HepG2 (cell line): ENCODE data around the gene STX8. TPM values are rescaled to one million over a fixed set of nuclear protein-coding genes. Genes with fewer than 3 reads are reported as not detected.
A peak's percentile ranks its signal among the peaks of the same experiment; 100 is the strongest.

Experiments used
- CBX2 ChIP-seq, 2 experiments: fragments of 200-600 bp in 1 of 2; sonication (generic); formaldehyde crosslinking in 1 of 2; IDR thresholded peaks; 2 replicates each; pipeline versions ENCODE4 v1.7.0 to v1.8.1; 2018 to 2022; ENCODE audit warnings: low read depth in 2 of 2, low read length in 1 of 2, mild to moderate bottlenecking in 1 of 2, missing genetic modification reagents in 1 of 2
- CREB3 ChIP-seq: sonication (generic); formaldehyde crosslinking; IDR thresholded peaks from 2 replicates; pipeline ENCODE4 v1.5.0; 2020; ENCODE audit warnings: missing genetic modification reagents
- FOXA1 ChIP-seq, 2 experiments: fragments of 450-650 bp in 1 of 2; sonication (generic) in 1 of 2; formaldehyde crosslinking in 1 of 2; IDR thresholded peaks; 2 replicates each; pipeline versions ENCODE4 v1.4.0 to v1.6.1; 2016 to 2020; ENCODE audit warnings: missing genetic modification reagents in 1 of 2
- FOXP1 ChIP-seq, 2 experiments: fragments of 450-650 bp in 1 of 2; IDR thresholded peaks; 2 replicates each; pipeline ENCODE4 v1.6.1; 2017 to 2018; ENCODE audit warnings: antibody characterized with exemption in 1 of 2
- GTF2F1 ChIP-seq: fragments of 150-350 bp; IDR thresholded peaks from 2 replicates; pipeline ENCODE4 v1.6.1; 2014; ENCODE audit warnings: low read length
- HNRNPK ChIP-seq: fragments of 200-400 bp; formaldehyde crosslinking; IDR thresholded peaks from 2 replicates; pipeline ENCODE4 v1.6.1; 2018; ENCODE audit warnings: low read length, low read depth, moderate library complexity, mild to moderate bottlenecking; ENCODE audit not compliant: poor library complexity, severe bottlenecking
- HOXD1 ChIP-seq: sonication (generic); formaldehyde crosslinking; IDR thresholded peaks from 2 replicates; pipeline ENCODE4 v1.5.0; 2020; ENCODE audit warnings: missing genetic modification reagents
- MED8 ChIP-seq: sonication (generic); formaldehyde crosslinking; IDR thresholded peaks from 2 replicates; pipeline ENCODE4 v1.8.1; 2023; ENCODE audit warnings: mild to moderate bottlenecking, missing genetic modification reagents; ENCODE audit not compliant: insufficient replicate concordance
- NCOA5 ChIP-seq: sonication (generic); formaldehyde crosslinking; IDR thresholded peaks from 2 replicates; pipeline ENCODE4 v1.4.0; 2020; ENCODE audit warnings: missing genetic modification reagents
- NFE2L1 ChIP-seq: sonication (generic); formaldehyde crosslinking; IDR thresholded peaks from 2 replicates; pipeline ENCODE4 v1.4.0; 2020; ENCODE audit warnings: missing genetic modification reagents, mild to moderate bottlenecking, borderline replicate concordance
- TSC22D2 ChIP-seq: sonication (generic); formaldehyde crosslinking; IDR thresholded peaks from 2 replicates; pipeline ENCODE4 v1.5.1; 2020; ENCODE audit warnings: missing genetic modification reagents, mild to moderate bottlenecking, borderline replicate concordance
- ZNF10 ChIP-seq: sonication (generic); formaldehyde crosslinking; IDR thresholded peaks from 2 replicates; pipeline ENCODE4 v1.4.0; 2020; ENCODE audit warnings: mild to moderate bottlenecking, low read depth, missing genetic modification reagents, borderline replicate concordance
- ZNF318 ChIP-seq: sonication (generic); formaldehyde crosslinking; IDR thresholded peaks from 2 replicates; pipeline ENCODE4 v1.4.0; 2020; ENCODE audit warnings: mild to moderate bottlenecking, missing genetic modification reagents
- ZNF747 ChIP-seq: sonication (generic); formaldehyde crosslinking; IDR thresholded peaks from 2 replicates; pipeline ENCODE4 v1.8.1; 2023; ENCODE audit warnings: missing genetic modification reagents, mild to moderate bottlenecking, borderline replicate concordance
- ZNF773 ChIP-seq: sonication (generic); formaldehyde crosslinking; IDR thresholded peaks from 2 replicates; pipeline ENCODE4 v1.4.0; 2020; ENCODE audit warnings: missing genetic modification reagents, borderline replicate concordance
- polyA plus RNA-seq, 8 experiments: library from polyadenylated mRNA; depleted of rRNA in 3 of 8; stranded (reverse) in 7 of 8; unstranded in 1 of 8; fragments of >200 nt; fragmentation: Illumina TruSeq in 4 of 8; extraction: Trizol in 4 of 8; gene quantifications; 2 replicates each; pipeline versions ENCODE4 v1.2.1 to v1.2.3, GENCODE V29; 2011 to 2016; ENCODE audit warnings: low read depth in 4 of 8, missing spikeins in 1 of 8, mixed read lengths in 1 of 8; ENCODE audit not compliant: insufficient read depth in 1 of 8
- total RNA-seq, 5 experiments: library from RNA; depleted of rRNA; stranded (reverse); fragments of >200 nt; fragmentation: Illumina TruSeq; extraction: Trizol; gene quantifications; 2 replicates each; pipeline ENCODE4 v1.2.3, GENCODE V29; 2016; ENCODE audit warnings: low read depth in 1 of 5

The STX8 gene
- total and polyA plus RNA-seq, 2 of the 13 experiments (the other 11 are each of a cell fraction or from before 2014, with no cell fraction given) = 36.4 to 53.6 TPM

- TF ChIP-seq HOXD1 = no peak
- no peak for TF ChIP-seq TSC22D2
- TF ChIP-seq FOXP1 (IDR thresholded peaks at IDR 0.05) = no peak
- TF ChIP-seq FOXP1 (CRISPR knock-in tag; IDR thresholded peaks at IDR 0.05) = peak; percentile 33; the same call in 1 of the 2 replicates
- no peak for TF ChIP-seq CBX2 (IDR thresholded peaks at IDR 0.05; ENCODE audit: low read depth, low read length)
- no peak for TF ChIP-seq CBX2 (CRISPR knock-in tag; IDR thresholded peaks at IDR 0.05; ENCODE audit: low read depth)
- TF ChIP-seq ZNF773 (CRISPR knock-in tag) = no peak
- TF ChIP-seq ZNF318 (CRISPR knock-in tag) = no peak
- no peak for TF ChIP-seq HNRNPK
- no peak for TF ChIP-seq CREB3 (CRISPR knock-in tag)
- no peak for TF ChIP-seq ZNF747
- TF ChIP-seq NCOA5 (CRISPR knock-in tag) = no peak
- no peak for TF ChIP-seq NFE2L1 (CRISPR knock-in tag)
- TF ChIP-seq ZNF10 (CRISPR knock-in tag) = no peak
- no peak for TF ChIP-seq GTF2F1
- TF ChIP-seq FOXA1 (IDR thresholded peaks at IDR 0.05) = no peak
- peak; percentile 70 for TF ChIP-seq FOXA1 (CRISPR knock-in tag; IDR thresholded peaks at IDR 0.05)
- TF ChIP-seq MED8 (CRISPR knock-in tag) = no peak
Measured at GRCh38 chr17:9258115-9259015, 317.3 kb downstream of the STX8 start (continued).
